Activated naive CD4-positive, alpha-beta T cell treated with anti-CD3 and anti-CD28 coated beads, Interleukin-2, amount 50 U/mL, for 24 hours (primary cell): Measurements from ENCODE around the gene TBPL1.

Experiments
- H3K27ac Mint-ChIP-seq: one replicate; pipeline ENCODE4 v1.8.0; 2021; ENCODE audit warnings: mild to moderate bottlenecking, mixed read lengths
- H3K27me3 Mint-ChIP-seq: one replicate; pipeline ENCODE4 v1.8.0; 2021; ENCODE audit warnings: mixed read lengths
- H3K36me3 Mint-ChIP-seq: one replicate; pipeline ENCODE4 v1.8.0; 2021; ENCODE audit warnings: mixed read lengths
- H3K4me1 Mint-ChIP-seq: one replicate; pipeline ENCODE4 v1.8.0; 2021; ENCODE audit warnings: mixed read lengths
- H3K4me3 Mint-ChIP-seq: one replicate; pipeline ENCODE4 v1.8.0; 2021; ENCODE audit warnings: mild to moderate bottlenecking, mixed read lengths
- H3K9me3 Mint-ChIP-seq: one replicate; pipeline ENCODE4 v1.8.0; 2021; ENCODE audit warnings: mixed read lengths

TBPL1 gene

GRCh38 chr6:133947302-133947900 lies 5.6 kb upstream of the TBPL1 start:
- Mint-ChIP-seq H3K36me3 (peaks cover 1% of the 10 kb centered on the region), H3K4me3 (no peak overlapping the region), H3K9me3 (no peaks in the 10 kb centered on the region), H3K4me1 (peaks cover 6% of the 10 kb centered on the region), H3K27me3 (no peaks in the 10 kb centered on the region), H3K27ac (no peak overlapping the region)

- peaks cover 1% of the 10 kb centered on the region for H3K36me3 Mint-ChIP-seq
- peaks cover 6% of the 10 kb centered on the region for H3K4me1 Mint-ChIP-seq
- no peak overlapping the region for H3K4me3 Mint-ChIP-seq
- H3K27me3 Mint-ChIP-seq = no peaks in the 10 kb centered on the region
- no peak overlapping the region for H3K27ac Mint-ChIP-seq
- H3K9me3 Mint-ChIP-seq = no peaks in the 10 kb centered on the region
Observed at GRCh38 chr6:133948472-133948871, 4.6 kb upstream of the TBPL1 start.

- H3K36me3 Mint-ChIP-seq = no peaks in the 10 kb centered on the region
- H3K4me1 Mint-ChIP-seq = peaks cover 27% of the 10 kb centered on the region
- H3K9me3 Mint-ChIP-seq = no peaks in the 10 kb centered on the region
- H3K27me3 Mint-ChIP-seq = no peaks in the 10 kb centered on the region
- H3K27ac Mint-ChIP-seq = peak overlapping the region; percentile 46
- peak overlapping the region; percentile 89 for H3K4me3 Mint-ChIP-seq
Observed at GRCh38 chr6:133951227-133951626, 1.8 kb upstream of the TBPL1 start.

GRCh38 chr6:133951881-133952814 lies 876 bp upstream of the TBPL1 start:
- Mint-ChIP-seq H3K27me3 (no peaks in the 10 kb centered on the region), H3K27ac (peak overlapping the region; percentile 98), H3K4me1 (peaks cover 36% of the 10 kb centered on the region), H3K4me3 (peak overlapping the region; percentile 99), H3K9me3 (no peaks in the 10 kb centered on the region), H3K36me3 (no peaks in the 10 kb centered on the region)

- Mint-ChIP-seq H3K27me3 (no peaks in the 10 kb centered on the region), H3K4me1 (peaks cover 50% of the 10 kb centered on the region), H3K36me3 (no peaks in the 10 kb centered on the region), H3K27ac (peak overlapping the region; percentile 76), H3K9me3 (no peaks in the 10 kb centered on the region), H3K4me3 (peak overlapping the region; percentile 99)
Observed at GRCh38 chr6:133953634-133954415, 801 bp downstream of the TBPL1 start.

- Mint-ChIP-seq H3K36me3 (no peaks in the 10 kb centered on the region), H3K9me3 (no peaks in the 10 kb centered on the region), H3K4me1 (peaks cover 60% of the 10 kb centered on the region), H3K27me3 (no peaks in the 10 kb centered on the region), H3K4me3 (peak overlapping the region; percentile 99), H3K27ac (peak overlapping the region; percentile 6)
Observed at GRCh38 chr6:133954657-133955576, 1.9 kb downstream of the TBPL1 start.

GRCh38 chr6:133955582-133956415 lies 2.8 kb downstream of the TBPL1 start:
- no peaks in the 10 kb centered on the region for H3K9me3 Mint-ChIP-seq
- H3K4me1 Mint-ChIP-seq = peaks cover 67% of the 10 kb centered on the region
- H3K27me3 Mint-ChIP-seq = no peaks in the 10 kb centered on the region
- H3K4me3 Mint-ChIP-seq = peak overlapping the region; percentile 51
- H3K36me3 Mint-ChIP-seq = no peaks in the 10 kb centered on the region
- no peak overlapping the region for H3K27ac Mint-ChIP-seq

GRCh38 chr6:133956416-133957049 lies 3.5 kb downstream of the TBPL1 start:
- Mint-ChIP-seq H3K4me1 (peaks cover 67% of the 10 kb centered on the region), H3K27me3 (no peaks in the 10 kb centered on the region), H3K4me3 (peak overlapping the region; percentile 31), H3K36me3 (no peaks in the 10 kb centered on the region), H3K9me3 (no peaks in the 10 kb centered on the region), H3K27ac (peak overlapping the region; percentile 11)

- H3K27me3 Mint-ChIP-seq = no peaks in the 10 kb centered on the region
- no peak overlapping the region for H3K27ac Mint-ChIP-seq
- H3K4me1 Mint-ChIP-seq = peaks cover 72% of the 10 kb centered on the region
- H3K9me3 Mint-ChIP-seq = no peaks in the 10 kb centered on the region
- H3K4me3 Mint-ChIP-seq = peak overlapping the region; percentile 12
- H3K36me3 Mint-ChIP-seq = no peaks in the 10 kb centered on the region
Observed at GRCh38 chr6:133957227-133957626, 4.2 kb downstream of the TBPL1 start.

GRCh38 chr6:133957780-133958242 lies 4.8 kb downstream of the TBPL1 start:
- peaks cover 1% of the 10 kb centered on the region for H3K36me3 Mint-ChIP-seq
- no peaks in the 10 kb centered on the region for H3K9me3 Mint-ChIP-seq
- H3K27me3 Mint-ChIP-seq = no peaks in the 10 kb centered on the region
- no peak overlapping the region for H3K27ac Mint-ChIP-seq
- H3K4me3 Mint-ChIP-seq = peak overlapping the region; percentile 5
- H3K4me1 Mint-ChIP-seq = peaks cover 77% of the 10 kb centered on the region

GRCh38 chr6:133958791-133959190 lies 5.8 kb downstream of the TBPL1 start:
- Mint-ChIP-seq H3K4me1 (peaks cover 83% of the 10 kb centered on the region), H3K27me3 (no peaks in the 10 kb centered on the region), H3K4me3 (no peak overlapping the region), H3K9me3 (no peaks in the 10 kb centered on the region), H3K36me3 (peaks cover 1% of the 10 kb centered on the region), H3K27ac (no peak overlapping the region)

GRCh38 chr6:133959667-133960368 lies 6.8 kb downstream of the TBPL1 start:
- peaks cover 1% of the 10 kb centered on the region for H3K36me3 Mint-ChIP-seq
- H3K9me3 Mint-ChIP-seq = no peaks in the 10 kb centered on the region
- H3K4me3 Mint-ChIP-seq = no peak overlapping the region
- no peaks in the 10 kb centered on the region for H3K27me3 Mint-ChIP-seq
- H3K4me1 Mint-ChIP-seq = peaks cover 83% of the 10 kb centered on the region
- H3K27ac Mint-ChIP-seq = no peak overlapping the region

GRCh38 chr6:133961831-133962230 lies 8.8 kb downstream of the TBPL1 start:
- Mint-ChIP-seq H3K27ac (no peak overlapping the region), H3K9me3 (no peaks in the 10 kb centered on the region), H3K4me3 (no peak overlapping the region), H3K36me3 (peaks cover 1% of the 10 kb centered on the region), H3K27me3 (no peaks in the 10 kb centered on the region), H3K4me1 (peaks cover 85% of the 10 kb centered on the region)
